ENCODE measurements around the gene TBC1D9B.
A peak's percentile ranks its signal among the peaks of the same experiment; 100 is the strongest.

Gene TBC1D9B

DNA sequence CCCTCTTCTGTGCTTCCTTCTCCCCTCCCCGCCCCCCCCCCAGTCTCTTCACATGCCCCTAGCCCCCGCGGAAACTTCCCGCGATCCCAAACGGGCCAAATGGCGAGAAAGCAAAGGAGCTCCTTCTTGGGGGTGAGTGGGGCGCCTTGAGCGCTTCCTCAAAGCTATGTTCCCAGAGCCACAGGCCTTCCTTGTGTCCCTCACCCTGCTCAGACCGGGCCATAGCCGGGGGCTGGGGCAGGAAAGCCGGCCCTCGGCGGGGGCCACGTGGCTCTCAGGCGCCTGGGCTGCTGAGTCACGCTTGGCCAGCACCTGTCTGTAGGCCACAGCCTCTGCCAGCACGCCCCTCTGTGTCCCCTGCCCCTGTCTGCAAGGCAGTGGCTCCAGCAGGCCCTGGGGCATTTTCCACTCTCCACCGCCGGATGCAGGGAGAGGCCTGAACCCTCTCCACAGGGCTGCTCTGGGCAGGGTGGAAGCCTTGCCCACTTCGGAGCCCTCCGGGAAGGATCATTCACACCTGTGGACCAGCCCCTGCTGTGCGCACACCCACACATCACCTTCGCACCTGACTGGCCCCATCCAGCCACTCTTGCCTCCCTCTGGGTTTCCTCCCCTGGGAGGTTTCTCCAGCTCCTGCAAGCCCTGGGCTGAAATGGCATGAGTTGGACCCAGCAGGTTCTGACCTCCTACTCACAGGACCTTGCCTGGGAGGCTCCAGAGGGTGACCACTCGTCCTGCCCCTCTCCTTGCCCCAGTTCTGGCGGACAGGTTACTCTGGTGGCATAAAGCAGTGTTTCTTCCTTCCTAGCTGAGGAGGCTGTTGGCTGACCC, 88.2 kb downstream of the TBC1D9B start:
- no peak for DNase-seq

DNA sequence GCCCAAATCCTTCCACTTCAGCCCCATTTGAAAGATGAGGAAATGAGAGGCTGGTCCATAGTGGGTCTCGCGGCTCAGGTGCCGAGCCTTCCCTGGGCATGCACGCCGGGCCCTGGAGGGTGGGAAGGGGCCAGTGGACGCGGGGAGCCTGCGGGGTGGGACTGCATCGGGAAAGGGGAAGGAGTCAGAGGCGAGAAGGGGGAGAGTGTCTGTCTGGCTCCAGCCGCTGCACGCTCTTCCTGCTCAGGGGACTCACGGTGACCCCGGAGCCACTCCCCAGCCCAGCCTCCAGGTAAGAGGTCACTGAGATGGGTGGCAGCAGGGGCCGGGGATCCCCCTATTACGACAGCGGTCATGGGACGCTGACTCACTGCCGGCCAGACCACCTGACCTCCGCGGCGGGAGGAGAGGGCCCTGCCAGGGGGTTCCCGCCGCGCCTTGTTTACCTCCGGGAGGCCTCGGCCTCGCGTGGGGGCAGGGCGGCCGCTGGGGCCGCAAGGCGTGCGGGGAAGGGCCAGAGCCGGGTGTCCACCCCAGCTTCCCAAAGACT, 88.9 kb downstream of the TBC1D9B start:
- peak; percentile 70 to 93 (median 86) for DNase-seq

DNA sequence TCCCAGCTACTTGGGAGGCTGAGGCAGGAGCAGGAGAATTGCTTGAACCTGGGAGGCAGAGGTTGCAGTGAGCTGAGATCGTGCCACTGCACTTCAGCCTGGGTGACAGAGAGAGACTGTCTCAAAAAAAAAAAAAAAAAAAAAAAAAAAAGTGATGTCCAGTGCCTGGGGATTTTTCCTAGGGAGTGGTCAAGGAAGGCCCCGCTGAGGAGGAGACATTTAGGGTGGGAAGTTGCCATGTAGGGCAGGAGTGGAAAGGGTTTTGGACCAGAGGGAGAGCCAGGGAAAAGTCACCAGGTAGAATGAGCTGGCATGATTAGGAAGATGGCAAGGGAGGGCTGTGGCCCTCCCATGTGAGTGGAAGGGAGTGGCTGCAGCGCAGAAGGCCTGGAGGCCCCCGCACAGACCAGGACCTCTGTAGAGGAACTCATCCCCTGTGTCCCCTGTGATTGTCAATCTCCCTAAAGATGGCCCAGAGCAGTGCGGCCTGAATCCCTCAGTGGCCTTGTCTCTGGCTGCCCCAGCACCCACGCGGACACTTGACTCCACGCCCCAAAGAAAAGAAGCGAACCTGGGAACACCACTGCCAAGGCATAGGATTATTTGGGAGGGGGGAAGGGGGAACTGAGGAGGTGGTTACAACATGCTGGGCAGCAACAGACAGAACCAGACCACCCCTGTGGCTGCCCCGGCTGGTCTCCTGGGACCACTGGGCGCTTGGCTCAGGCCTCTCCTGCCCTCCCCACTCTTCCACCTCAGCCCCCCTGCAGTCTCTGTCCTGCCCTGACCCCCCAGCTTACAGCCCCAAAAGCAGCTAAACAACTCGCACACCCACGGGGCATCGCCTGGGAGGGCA, 89.6 kb downstream of the TBC1D9B start:
- no peak for DNase-seq

DNA sequence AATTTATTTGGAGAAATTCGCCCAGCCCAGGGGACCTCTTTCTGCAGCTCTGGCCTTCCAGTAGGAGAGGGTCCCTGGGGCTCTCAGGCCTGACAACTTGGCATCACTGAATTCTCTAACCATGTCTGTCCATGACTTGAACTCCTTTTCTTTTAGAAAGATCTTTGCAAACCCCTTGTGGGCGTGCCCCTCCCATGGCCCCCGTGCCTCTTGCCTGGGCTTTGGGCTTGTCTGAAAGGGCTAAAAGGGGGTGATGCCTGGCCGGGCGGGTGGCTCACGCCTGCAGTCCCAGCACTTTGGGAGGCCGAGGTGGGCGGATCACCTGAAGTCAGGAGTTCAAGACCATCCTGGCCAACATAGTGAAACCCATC, 90.2 kb downstream of the TBC1D9B start:
- no peak for DNase-seq

DNA sequence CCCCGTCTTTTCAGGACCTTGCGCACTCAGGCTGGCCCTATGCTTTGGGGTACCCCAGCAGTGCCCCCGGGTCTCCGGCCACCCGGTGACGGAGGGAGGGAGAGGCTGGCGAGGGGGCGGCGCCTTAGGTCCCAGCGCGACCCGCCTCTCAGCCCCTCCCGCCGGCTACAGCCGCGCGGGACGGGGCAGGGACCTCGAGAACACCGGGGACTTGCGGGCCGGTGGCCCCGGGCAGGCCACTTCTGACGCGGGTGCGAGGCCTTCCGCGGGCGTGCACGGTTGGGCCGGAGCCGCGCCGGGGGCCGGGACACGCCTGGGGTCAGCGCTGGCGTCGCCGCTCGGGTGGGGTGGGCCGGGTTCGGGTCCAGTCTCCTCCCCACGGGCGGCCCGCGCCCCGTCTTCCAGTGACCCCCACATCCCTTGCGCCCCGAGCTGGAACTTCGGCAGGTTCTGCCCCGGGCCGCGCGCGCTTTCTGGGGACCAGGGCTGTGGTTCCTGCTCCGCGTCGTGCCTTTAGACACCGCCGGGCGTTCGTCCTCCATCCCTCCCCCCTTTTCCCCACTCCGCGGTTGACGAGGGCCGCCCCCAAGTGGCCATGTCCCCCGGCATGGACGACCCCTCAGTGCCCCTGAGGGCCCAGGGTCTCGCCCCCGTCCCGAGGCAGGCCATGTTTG, 90.8 kb downstream of the TBC1D9B start:
- no peak for DNase-seq

DNA sequence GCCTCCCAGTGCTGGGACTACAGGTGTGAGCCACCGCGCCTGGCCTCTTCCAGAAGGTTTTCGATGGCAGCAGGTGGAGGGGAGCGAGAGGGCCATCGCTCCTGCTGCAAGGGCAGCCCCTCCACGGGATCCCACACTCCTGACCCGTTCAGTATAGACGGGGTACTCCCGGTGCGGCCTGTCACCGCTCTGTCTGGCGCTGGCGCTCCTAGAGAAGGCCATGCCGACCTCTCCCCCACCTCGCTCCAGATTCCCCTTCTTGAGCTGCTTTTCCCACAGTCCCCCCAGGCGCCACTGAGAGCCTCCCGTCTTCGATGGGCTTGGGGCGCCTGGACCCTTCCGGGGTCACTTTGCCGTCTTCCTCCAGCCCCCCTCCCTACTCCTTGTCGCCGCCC, 91.3 kb downstream of the TBC1D9B start:
- DNase-seq: no peak

DNA sequence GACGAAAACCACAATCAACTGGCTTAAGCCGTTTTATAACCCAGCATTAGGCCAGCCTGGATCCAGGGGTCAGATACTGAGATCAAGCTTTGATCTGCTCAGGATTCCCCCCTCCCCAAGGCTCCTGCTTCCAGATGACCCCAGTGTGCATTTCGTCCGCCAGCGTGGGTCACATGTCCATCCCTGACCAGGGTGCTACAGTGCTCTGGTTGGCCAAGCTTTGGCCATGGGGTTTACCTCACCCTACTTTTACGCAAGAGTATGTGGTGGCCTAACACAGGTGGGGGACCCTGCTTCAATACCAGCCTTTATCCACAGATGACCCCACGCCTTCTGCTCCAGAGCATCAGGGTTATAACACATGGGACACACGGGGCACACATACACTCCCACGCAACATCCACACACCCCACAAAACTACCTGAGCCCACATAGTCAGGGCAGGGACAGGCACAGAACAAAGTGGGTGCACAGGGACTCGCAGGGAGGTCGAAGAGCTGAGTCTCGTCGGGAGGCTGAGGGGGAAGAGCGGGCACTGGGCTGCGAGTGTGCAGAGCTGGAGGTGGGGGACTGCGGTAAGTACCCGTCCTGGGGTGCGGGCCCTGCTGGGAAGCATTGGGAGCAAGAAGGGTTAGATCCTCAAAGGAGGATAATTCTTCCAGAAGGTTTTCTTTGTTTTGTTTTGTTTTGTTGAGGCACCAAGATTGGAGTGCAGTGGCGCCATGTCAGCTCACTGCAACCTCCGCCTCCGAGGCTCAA, 92.0 kb downstream of the TBC1D9B start:
- no peak for DNase-seq

DNA sequence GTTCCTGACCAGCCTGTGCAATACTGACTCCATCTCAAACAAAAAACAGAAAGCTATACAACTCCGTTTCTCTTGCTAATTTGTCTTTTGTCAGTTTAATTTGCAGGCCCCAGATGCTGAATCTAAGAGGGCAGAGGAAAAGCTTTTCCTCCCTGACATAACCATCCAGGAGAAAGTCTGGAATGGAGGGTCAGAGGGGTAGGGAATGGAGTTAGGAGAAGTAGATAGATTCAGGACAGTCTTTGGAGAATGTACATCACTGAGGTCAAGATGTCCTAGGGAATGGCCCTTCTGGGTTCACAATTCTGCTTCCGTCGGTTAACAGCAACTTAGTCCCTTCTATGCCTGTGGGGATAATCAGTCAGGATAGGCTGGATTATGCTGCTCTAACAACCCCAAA, 93.6 kb downstream of the TBC1D9B start:
- DNase-seq: no peak

DNA sequence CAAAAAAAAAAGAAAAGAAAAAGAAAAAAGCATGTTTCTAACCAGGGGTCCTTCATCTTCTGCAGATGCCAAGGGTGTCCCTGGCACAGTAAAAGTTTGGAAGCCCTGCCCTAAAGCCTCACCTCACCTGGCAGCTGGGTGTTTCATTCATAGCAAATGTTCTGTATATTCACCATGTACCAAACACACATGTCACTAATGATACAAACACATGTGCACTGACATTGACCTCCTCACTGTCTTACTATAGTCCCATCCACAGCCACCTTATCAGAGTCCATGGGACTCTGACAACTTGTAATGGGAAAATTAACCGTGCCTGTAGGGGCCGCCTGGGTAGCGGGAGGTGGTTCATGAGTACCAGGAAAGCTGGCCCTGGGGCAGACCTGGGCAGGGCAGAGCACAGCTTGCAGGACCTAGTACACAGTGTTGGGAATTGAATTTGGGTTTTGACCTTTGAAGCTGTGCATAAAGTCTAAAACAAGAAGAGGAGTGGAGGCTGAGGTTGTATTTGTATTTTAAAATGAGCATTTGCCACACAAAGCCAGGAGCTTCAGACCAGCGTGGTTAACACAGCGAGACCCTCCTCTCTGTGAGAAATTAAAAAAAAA, 94.6 kb downstream of the TBC1D9B start:
- no peak for DNase-seq

DNA sequence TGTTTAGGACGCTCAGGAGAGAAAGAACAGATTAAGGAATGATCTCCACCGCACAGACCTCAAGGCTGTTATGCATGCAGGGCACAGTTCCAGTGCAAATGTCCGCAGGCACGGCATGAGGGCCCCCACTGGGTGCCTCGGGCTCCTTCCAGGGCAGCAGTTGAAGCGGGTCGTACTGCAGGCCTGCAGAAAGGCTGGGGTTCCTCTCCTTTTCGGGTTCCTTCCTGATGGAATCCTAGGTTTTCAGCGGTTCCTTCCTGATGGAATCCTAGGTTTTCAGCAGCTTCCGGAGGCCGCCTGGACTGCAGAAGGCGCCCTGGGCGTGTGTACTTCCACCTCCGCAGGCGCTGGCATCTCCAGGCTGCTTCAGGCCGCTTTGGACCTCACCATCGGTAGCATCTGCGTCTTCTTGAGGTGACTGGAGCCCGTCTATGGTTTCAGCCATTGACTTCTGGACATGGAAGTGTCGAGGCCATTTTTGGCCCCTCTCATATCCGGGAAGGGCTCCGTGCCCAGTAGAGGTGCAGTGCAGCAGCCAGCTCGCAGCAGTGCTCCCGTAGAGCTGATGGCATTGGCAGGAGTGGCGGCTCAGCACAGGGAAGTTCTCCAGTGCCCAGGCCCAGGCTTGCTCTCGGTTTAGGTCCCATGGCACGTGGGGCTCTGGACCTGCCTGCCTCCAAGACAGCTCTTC, 95.4 kb downstream of the TBC1D9B start:
- DNase-seq: no peak
